HCT116 (cell line): ENCODE results near the gene NCOR1. TPM values are rescaled to one million over a fixed set of nuclear protein-coding genes. Genes with fewer than 3 reads are reported as not detected.
A peak's percentile ranks its signal among the peaks of the same experiment; 100 is the strongest.

Experiments used
- ATAC-seq: fragments of 200-7000 bp; cut with Tn5 transposase; 2 replicates; pipeline ENCODE4 v1.9.1; 2020; ENCODE audit warnings: mild to moderate bottlenecking, moderate library complexity
- BruUV-seq: library from RNA; stranded (reverse); fragments of 400-500 nt; replicated peaks from 2 replicates; lab custom pipeline; 2021; lab: Mats Ljungman, UMichigan
- CTCF ChIA-PET: fragments of 300-600 bp; sonication (Branson Sonifier 250); formaldehyde crosslinking; loops from one replicate; lab custom pipeline; 2021; ENCODE audit warnings: antibody characterized with exemption; lab: Charles Lee
- POLR2A ChIA-PET: fragments of 300-600, 350-600 bp; sonication (Branson Sonifier 250); formaldehyde crosslinking; loops from one replicate; lab custom pipeline; 2021; ENCODE audit warnings: antibody characterized with exemption; lab: Charles Lee
- RAD21 ChIA-PET, 2 experiments: fragments of 300-600 bp; sonication (Branson Sonifier 250); formaldehyde crosslinking; loops; one replicate each; lab custom pipeline; 2023; ENCODE audit warnings: low total read pairs in 2 of 2; ENCODE audit not compliant: uncharacterized antibody in 2 of 2, unreplicated experiment in 2 of 2, low non-redundant PET in 1 of 2; lab: Charles Lee
- DNase-seq: peaks from one replicate; pipeline ENCODE4 v3.0.0-alpha.2; 2010; ENCODE audit warnings: low read depth, low spot score
- H2AFZ ChIP-seq: fragments of 200-600 bp; shearing (Covaris generic), sonication (generic); 2 replicates; pipeline ENCODE4 v1.6.1; 2017; ENCODE audit warnings: low read depth, mixed run types, mixed read lengths, antibody characterized with exemption, low read length; ENCODE audit not compliant: poor library complexity, severe bottlenecking
- H3K27ac ChIP-seq: 2 replicates; pipeline ENCODE4 v1.5.1; 2012; ENCODE audit warnings: low read depth, low read length
- H3K27me3 ChIP-seq: fragments of 200-600 bp; sonication (generic); 2 replicates; pipeline ENCODE4 v1.6.1; 2016; ENCODE audit warnings: mixed run types, low read length, mixed read lengths; ENCODE audit not compliant: insufficient read depth
- H3K36me3 ChIP-seq, 2 experiments: fragments of 200-500 bp in 1 of 2; fragments of 200-600 bp in 1 of 2; sonication (Bioruptor generic) in 1 of 2; sonication (generic) in 1 of 2; 2 replicates each; pipeline versions ENCODE4 v1.5.1 to v1.6.1; 2014 to 2016; ENCODE audit warnings: low read length in 2 of 2, inconsistent platforms in 1 of 2, mixed read lengths in 1 of 2, mixed run types in 1 of 2; ENCODE audit not compliant: insufficient read depth in 2 of 2, control insufficient read depth in 1 of 2
- H3K4me1 ChIP-seq, 2 experiments: fragments of 200-600 bp in 1 of 2; sonication (generic) in 1 of 2; 2 replicates each; pipeline versions ENCODE4 v1.5.1 to v1.6.1; 2012 to 2017; ENCODE audit warnings: low read length in 2 of 2, inconsistent platforms in 1 of 2, mild to moderate bottlenecking in 1 of 2, mixed read lengths in 1 of 2, mixed run types in 1 of 2, moderate library complexity in 1 of 2; ENCODE audit not compliant: insufficient read depth in 2 of 2, control insufficient read depth in 1 of 2
- H3K4me2 ChIP-seq: fragments of 200-600 bp; sonication (generic); 2 replicates; pipeline ENCODE4 v1.6.1; 2017; ENCODE audit warnings: mixed run types, low read length, mixed read lengths
- H3K4me3 ChIP-seq, 2 experiments: fragments of 200-600 bp in 1 of 2; sonication (generic) in 1 of 2; replicated peaks in 1 of 2; 2 replicates each; pipeline ENCODE4 v1.5.1; 2011 to 2016; ENCODE audit warnings: low read length in 2 of 2, control low read depth in 1 of 2, low read depth in 1 of 2, mild to moderate bottlenecking in 1 of 2, mixed read lengths in 1 of 2, mixed run types in 1 of 2
- H3K79me2 ChIP-seq: fragments of 200-600 bp; sonication (generic); 2 replicates; pipeline ENCODE4 v1.6.1; 2017; ENCODE audit warnings: mild to moderate bottlenecking, mixed run types, low read length, moderate library complexity, mixed read lengths; ENCODE audit not compliant: insufficient read depth
- H3K9ac ChIP-seq: fragments of 200-600 bp; sonication (generic); 2 replicates; pipeline ENCODE4 v1.6.1; 2016; ENCODE audit warnings: low read length, mixed read lengths
- H3K9me2 ChIP-seq: fragments of 200-600 bp; sonication (generic), shearing (Covaris generic); 2 replicates; pipeline ENCODE4 v1.6.1; 2017; ENCODE audit warnings: mixed run types, mild to moderate bottlenecking, moderate library complexity; ENCODE audit not compliant: insufficient read depth
- H3K9me3 ChIP-seq, 2 experiments: fragments of 200-500 bp in 1 of 2; fragments of 200-600 bp in 1 of 2; sonication (Bioruptor generic) in 1 of 2; sonication (generic) in 1 of 2; 2 replicates each; pipeline ENCODE4 v1.6.1; 2014 to 2017; ENCODE audit warnings: low read length in 2 of 2, mixed read lengths in 2 of 2, inconsistent platforms in 1 of 2, low read depth in 1 of 2, mild to moderate bottlenecking in 1 of 2, mixed run types in 1 of 2, moderate library complexity in 1 of 2; ENCODE audit not compliant: control insufficient read depth in 1 of 2, insufficient read depth in 1 of 2
- H4K20me1 ChIP-seq: fragments of 200-600 bp; sonication (generic), shearing (Covaris generic); 2 replicates; pipeline ENCODE4 v1.6.1; 2017; ENCODE audit warnings: mixed run types, mild to moderate bottlenecking, moderate library complexity; ENCODE audit not compliant: insufficient read depth
- CBX3 ChIP-seq: IDR thresholded peaks from 2 replicates; pipeline ENCODE4 v1.6.1; 2012; ENCODE audit warnings: low read depth
- EZH2 ChIP-seq: fragments of 200-600 bp; sonication (generic); IDR thresholded peaks from 2 replicates; pipeline ENCODE4 v1.6.1; 2017; ENCODE audit warnings: antibody characterized with exemption, mixed run types
- POLR2A ChIP-seq: IDR thresholded peaks from 2 replicates; pipeline ENCODE4 v1.7.0; 2011; ENCODE audit warnings: borderline replicate concordance; ENCODE audit not compliant: insufficient read depth, insufficient read length; ENCODE audit errors: extremely low read depth
- POLR2AphosphoS5 ChIP-seq: IDR thresholded peaks from 2 replicates; pipeline ENCODE4 v1.6.1; 2011; ENCODE audit warnings: mild to moderate bottlenecking, low read depth, low read length, moderate library complexity
- SIN3A ChIP-seq: IDR thresholded peaks from 2 replicates; pipeline ENCODE4 v1.6.1; 2012; ENCODE audit warnings: low read depth
- SRF ChIP-seq: IDR thresholded peaks from 2 replicates; pipeline ENCODE4 v1.6.1; 2012; ENCODE audit warnings: low read depth
- ZBTB33 ChIP-seq: IDR thresholded peaks from 2 replicates; pipeline ENCODE4 v1.6.1; 2011; ENCODE audit warnings: mild to moderate bottlenecking, low read length, moderate library complexity; ENCODE audit not compliant: insufficient replicate concordance; ENCODE audit errors: extremely low read depth
- intact Hi-C: fragments of 100-400 bp; cut with micrococcal nuclease; formaldehyde crosslinking; loops from 2 replicates; pipeline ENCODE4 v1.10.0; 2022
- total RNA-seq: library from RNA; stranded (reverse); gene quantifications from one replicate; pipeline ENCODE4 v1.2.1, GENCODE V29; 2021; ENCODE audit not compliant: unreplicated experiment
- TF ChIP-seq, protein P1 (sequence below): IDR thresholded peaks from 2 replicates; pipeline ENCODE4 v1.6.1; 2012

Gene NCOR1
- total RNA-seq, 1 experiment from 2014 or later: 43.7 TPM

- no peaks in the 10 kb centered on the region for H3K9me2 ChIP-seq
- H4K20me1 ChIP-seq: no peaks in the 10 kb centered on the region
- peak overlapping the region; percentile 96; the same call in 1 of the 2 replicates for H3K9ac ChIP-seq
- H3K79me2 ChIP-seq: peaks cover 78% of the 10 kb centered on the region
- TF ChIP-seq POLR2AphosphoS5: no peak
- no peak for TF ChIP-seq ZBTB33
- TF ChIP-seq SRF: no peak
- TF ChIP-seq, protein P1, sequence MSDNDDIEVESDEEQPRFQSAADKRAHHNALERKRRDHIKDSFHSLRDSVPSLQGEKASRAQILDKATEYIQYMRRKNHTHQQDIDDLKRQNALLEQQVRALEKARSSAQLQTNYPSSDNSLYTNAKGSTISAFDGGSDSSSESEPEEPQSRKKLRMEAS: no peak; the same call in 1 of the 2 replicates
- no peak for TF ChIP-seq EZH2
- no peak; the same call in 1 of the 2 replicates for TF ChIP-seq SIN3A
- no peak for TF ChIP-seq CBX3
- no peak for TF ChIP-seq POLR2A
- peaks cover 10 to 20% of the 10 kb centered on the region in 2 experiments; a peak in 3 of 4 replicates for H3K4me1 ChIP-seq
- BruUV-seq: no TSS peak
- H2AFZ ChIP-seq: no peak overlapping the region
- no peak overlapping the region for H3K27ac ChIP-seq
- peak overlapping the region; percentile 84 to 94 for H3K4me3 ChIP-seq
- H3K27me3 ChIP-seq: no peaks in the 10 kb centered on the region
- intact Hi-C loops: no loop called here
- no peak for DNase-seq
- peak overlapping the region; percentile 79 for H3K4me2 ChIP-seq
- peaks cover 36 to 59% of the 10 kb centered on the region in 2 experiments for H3K36me3 ChIP-seq
- POLR2A ChIA-PET: no interaction called here
- peaks cover 0 to 7% of the 10 kb centered on the region in 2 experiments; a peak in 1 of 4 replicates for H3K9me3 ChIP-seq
- RAD21 ChIA-PET: no interaction called here
- no peak for ATAC-seq
- CTCF ChIA-PET: no interaction called here
These were observed 214.0 kb downstream of the NCOR1 start for GRCh38 chr17:16001226-16001897.
